SK-N-MC (cell line): ENCODE data around the gene MANBA.

Source experiments
- EZH2 ChIP-seq: fragments of 200-600 bp; sonication (generic); IDR thresholded peaks from one replicate; pipeline ENCODE4 v1.6.1; 2017; ENCODE audit warnings: antibody characterized with exemption
- POLR2AphosphoS5 ChIP-seq: IDR thresholded peaks from 2 replicates; pipeline ENCODE4 v1.6.1; 2012; ENCODE audit warnings: mild to moderate bottlenecking, low read depth, low read length, borderline replicate concordance

DNA sequence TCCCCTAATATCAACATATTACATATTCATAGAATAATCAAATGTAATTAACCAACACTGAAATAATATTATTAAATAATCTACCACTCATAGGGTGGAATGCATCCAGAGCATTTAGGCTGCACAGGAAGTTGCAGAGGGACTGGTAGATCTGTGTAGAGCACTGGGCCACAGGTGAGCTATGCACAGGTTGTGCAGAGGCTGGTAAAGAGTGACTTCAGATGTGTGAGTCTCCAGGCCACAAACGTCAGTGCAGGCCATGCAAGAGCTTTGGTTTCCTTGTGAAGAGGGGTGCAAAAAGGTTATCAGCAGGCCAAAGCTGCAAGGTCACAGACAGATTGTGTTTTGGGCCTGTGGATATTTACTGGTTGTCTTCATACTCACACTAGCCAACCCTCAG is 25.5 kb upstream of the MANBA start:
- TF ChIP-seq EZH2, result no peak
- no peak for TF ChIP-seq POLR2AphosphoS5
